ENCODE data around the gene ZNF536. TPM values are rescaled to one million over a fixed set of nuclear protein-coding genes. Genes with fewer than 3 reads are reported as not detected.

ZNF536 gene
- total and polyA plus RNA-seq, 2 donors from 2014 or later: 0.19 to 0.25 TPM

DNA sequence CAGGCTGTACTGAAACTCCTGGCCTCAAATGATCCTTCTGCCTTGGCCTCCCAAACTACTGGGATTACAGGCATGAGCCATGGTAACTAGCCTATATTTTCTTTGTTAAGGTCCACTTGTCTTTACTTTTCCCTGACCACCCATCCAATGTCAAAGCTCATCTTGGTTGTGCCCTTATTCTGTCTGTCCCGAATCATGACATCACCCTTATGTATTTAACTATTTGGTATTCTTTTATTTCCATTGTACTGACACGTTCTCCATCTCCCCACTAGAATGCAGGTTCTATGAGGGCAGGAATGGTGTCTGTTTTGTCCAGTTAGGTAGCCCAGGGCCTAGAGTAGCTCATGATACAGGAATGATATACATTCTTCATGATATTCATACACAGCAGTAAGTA lies 104.8 kb downstream of the ZNF536 start:
- Histone ChIP-seq H3K27me3 (ENCODE audit: control insufficient read depth, insufficient read depth, low read length) (no peaks in the 10 kb centered on the region), H3K4me1 (ENCODE audit: control insufficient read depth in 2 of 3, insufficient read depth in 2 of 3, low read depth in 1 of 3, low read length in 3 of 3) (peaks cover 0 to 6% (median 0%) of the 10 kb centered on the region in 3 donors), H3K4me3 (ENCODE audit: low read length in 3 of 3) (no peak overlapping the region), H3K9me3 (ENCODE audit: control insufficient read depth in 2 of 3, insufficient read depth in 1 of 3, low read length in 3 of 3) (peaks cover 0 to 5% (median 3%) of the 10 kb centered on the region in 3 donors), H3K27ac (ENCODE audit: low read depth in 2 of 2, low read length in 2 of 2) (no peak overlapping the region), H3K9ac (ENCODE audit: low read length in 3 of 3) (no peak overlapping the region), H3K36me3 (ENCODE audit: control insufficient read depth in 2 of 3, insufficient read depth in 3 of 3, low read length in 3 of 3) (no peaks in the 10 kb centered on the region)
- DNase-seq: no peak
- no peak for FAIRE-seq
- TF ChIP-seq, protein P1, sequence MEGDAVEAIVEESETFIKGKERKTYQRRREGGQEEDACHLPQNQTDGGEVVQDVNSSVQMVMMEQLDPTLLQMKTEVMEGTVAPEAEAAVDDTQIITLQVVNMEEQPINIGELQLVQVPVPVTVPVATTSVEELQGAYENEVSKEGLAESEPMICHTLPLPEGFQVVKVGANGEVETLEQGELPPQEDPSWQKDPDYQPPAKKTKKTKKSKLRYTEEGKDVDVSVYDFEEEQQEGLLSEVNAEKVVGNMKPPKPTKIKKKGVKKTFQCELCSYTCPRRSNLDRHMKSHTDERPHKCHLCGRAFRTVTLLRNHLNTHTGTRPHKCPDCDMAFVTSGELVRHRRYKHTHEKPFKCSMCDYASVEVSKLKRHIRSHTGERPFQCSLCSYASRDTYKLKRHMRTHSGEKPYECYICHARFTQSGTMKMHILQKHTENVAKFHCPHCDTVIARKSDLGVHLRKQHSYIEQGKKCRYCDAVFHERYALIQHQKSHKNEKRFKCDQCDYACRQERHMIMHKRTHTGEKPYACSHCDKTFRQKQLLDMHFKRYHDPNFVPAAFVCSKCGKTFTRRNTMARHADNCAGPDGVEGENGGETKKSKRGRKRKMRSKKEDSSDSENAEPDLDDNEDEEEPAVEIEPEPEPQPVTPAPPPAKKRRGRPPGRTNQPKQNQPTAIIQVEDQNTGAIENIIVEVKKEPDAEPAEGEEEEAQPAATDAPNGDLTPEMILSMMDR (IDR thresholded peaks at IDR 0.05; ENCODE audit: borderline replicate concordance, extremely low read depth, insufficient read depth): no peak
- intact Hi-C loops (cut with DNase I): no loop called here

- H3K4me3 ChIP-seq (ENCODE audit: low read length in 3 of 3): no peak overlapping the region
- H3K9ac ChIP-seq (ENCODE audit: low read length in 3 of 3): no peak overlapping the region
- no peaks in the 10 kb centered on the region for H3K36me3 ChIP-seq (ENCODE audit: control insufficient read depth in 2 of 3, insufficient read depth in 3 of 3, low read length in 3 of 3)
- no peak for FAIRE-seq
- H3K9me3 ChIP-seq (ENCODE audit: control insufficient read depth in 2 of 3, insufficient read depth in 1 of 3, low read length in 3 of 3): no peaks in the 10 kb centered on the region
- H3K4me1 ChIP-seq (ENCODE audit: control insufficient read depth in 2 of 3, insufficient read depth in 2 of 3, low read depth in 1 of 3, low read length in 3 of 3): peaks cover 0 to 6% (median 0%) of the 10 kb centered on the region in 3 donors
- intact Hi-C loops (cut with DNase I): no loop called here
- no peaks in the 10 kb centered on the region for H3K27me3 ChIP-seq (ENCODE audit: control insufficient read depth, insufficient read depth, low read length)
- TF ChIP-seq, protein P1 (IDR thresholded peaks at IDR 0.05; ENCODE audit: borderline replicate concordance, extremely low read depth, insufficient read depth): no peak
- H3K27ac ChIP-seq (ENCODE audit: low read depth in 2 of 2, low read length in 2 of 2): no peak overlapping the region
- DNase-seq: peak in 3 of 5 donors; percentile 20 to 59 (median 28)
These were observed 107.0 kb downstream of the ZNF536 start for GRCh38 chr19:30479231-30479630.

- Histone ChIP-seq H3K4me3 (ENCODE audit: low read length in 3 of 3) (no peak overlapping the region), H3K9me3 (ENCODE audit: control insufficient read depth in 2 of 3, insufficient read depth in 1 of 3, low read length in 3 of 3) (no peaks in the 10 kb centered on the region), H3K36me3 (ENCODE audit: control insufficient read depth in 2 of 3, insufficient read depth in 3 of 3, low read length in 3 of 3) (no peaks in the 10 kb centered on the region), H3K27me3 (ENCODE audit: control insufficient read depth, insufficient read depth, low read length) (no peaks in the 10 kb centered on the region), H3K4me1 (ENCODE audit: control insufficient read depth in 2 of 3, insufficient read depth in 2 of 3, low read depth in 1 of 3, low read length in 3 of 3) (peaks cover 0 to 6% (median 0%) of the 10 kb centered on the region in 3 donors), H3K9ac (ENCODE audit: low read length in 3 of 3) (no peak overlapping the region), H3K27ac (ENCODE audit: low read depth in 2 of 2, low read length in 2 of 2) (no peak overlapping the region)
- intact Hi-C loops (cut with DNase I): no loop called here
- FAIRE-seq (no peak), DNase-seq (peak in 2 of 5 donors; percentile 26 to 29)
- TF ChIP-seq, protein P1 (IDR thresholded peaks at IDR 0.05; ENCODE audit: borderline replicate concordance, extremely low read depth, insufficient read depth): no peak
These were observed 107.9 kb downstream of the ZNF536 start for GRCh38 chr19:30480097-30480496.

DNA sequence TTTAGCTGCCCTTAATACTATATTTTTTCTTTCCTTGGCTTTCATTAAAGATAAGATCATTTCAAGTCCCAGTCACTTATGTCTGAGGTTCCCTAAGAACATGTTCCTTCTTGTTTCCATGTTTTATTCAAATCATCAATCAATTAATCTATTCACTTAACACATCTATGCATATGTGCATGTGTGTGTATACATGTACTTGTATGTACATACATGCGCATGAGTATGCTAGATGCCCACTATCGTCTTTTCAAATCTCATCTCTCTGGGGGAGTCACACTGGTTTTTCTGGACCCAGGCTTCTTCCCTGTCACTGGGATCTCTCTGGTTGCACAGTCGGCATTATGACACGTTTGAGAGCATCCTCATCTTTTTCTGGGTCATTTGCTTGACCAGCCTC lies 108.9 kb downstream of the ZNF536 start:
- no peak overlapping the region for H3K9ac ChIP-seq (ENCODE audit: low read length in 3 of 3)
- H3K27me3 ChIP-seq (ENCODE audit: control insufficient read depth, insufficient read depth, low read length): no peaks in the 10 kb centered on the region
- no peak for DNase-seq
- H3K27ac ChIP-seq (ENCODE audit: low read depth in 2 of 2, low read length in 2 of 2): no peak overlapping the region
- no peak for FAIRE-seq
- intact Hi-C loops (cut with DNase I): no loop called here
- no peaks in the 10 kb centered on the region for H3K9me3 ChIP-seq (ENCODE audit: control insufficient read depth in 2 of 3, insufficient read depth in 1 of 3, low read length in 3 of 3)
- no peak overlapping the region for H3K4me3 ChIP-seq (ENCODE audit: low read length in 3 of 3)
- TF ChIP-seq, protein P1 (IDR thresholded peaks at IDR 0.05; ENCODE audit: borderline replicate concordance, extremely low read depth, insufficient read depth): no peak
- H3K4me1 ChIP-seq (ENCODE audit: control insufficient read depth in 2 of 3, insufficient read depth in 2 of 3, low read depth in 1 of 3, low read length in 3 of 3): peaks cover 0 to 6% (median 0%) of the 10 kb centered on the region in 3 donors
- no peaks in the 10 kb centered on the region for H3K36me3 ChIP-seq (ENCODE audit: control insufficient read depth in 2 of 3, insufficient read depth in 3 of 3, low read length in 3 of 3)
